ENCODE results near the gene HOMER2.

Gene HOMER2

DNA sequence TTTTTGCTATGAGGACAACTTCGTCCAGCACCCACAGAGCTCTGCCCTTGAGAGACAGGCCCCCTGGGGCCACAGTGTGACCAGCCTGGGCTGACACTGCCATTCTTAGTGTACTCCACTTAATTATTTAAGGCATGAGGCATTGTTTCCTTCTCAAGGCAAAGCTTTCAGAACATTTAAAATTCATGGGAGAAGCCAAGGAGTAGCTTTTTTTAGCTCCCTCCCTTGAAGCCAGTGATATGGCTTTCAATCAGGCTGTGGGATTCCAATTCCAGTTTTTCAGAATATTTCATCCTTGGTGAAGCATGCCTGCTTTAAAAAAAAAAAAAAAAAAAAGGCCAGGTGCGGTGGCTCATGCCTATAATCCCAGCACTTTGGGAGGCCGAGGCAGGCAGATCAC is 21.3 kb downstream of the HOMER2 start:
- FAIRE-seq, result no peak
- TF ChIP-seq, protein P1, sequence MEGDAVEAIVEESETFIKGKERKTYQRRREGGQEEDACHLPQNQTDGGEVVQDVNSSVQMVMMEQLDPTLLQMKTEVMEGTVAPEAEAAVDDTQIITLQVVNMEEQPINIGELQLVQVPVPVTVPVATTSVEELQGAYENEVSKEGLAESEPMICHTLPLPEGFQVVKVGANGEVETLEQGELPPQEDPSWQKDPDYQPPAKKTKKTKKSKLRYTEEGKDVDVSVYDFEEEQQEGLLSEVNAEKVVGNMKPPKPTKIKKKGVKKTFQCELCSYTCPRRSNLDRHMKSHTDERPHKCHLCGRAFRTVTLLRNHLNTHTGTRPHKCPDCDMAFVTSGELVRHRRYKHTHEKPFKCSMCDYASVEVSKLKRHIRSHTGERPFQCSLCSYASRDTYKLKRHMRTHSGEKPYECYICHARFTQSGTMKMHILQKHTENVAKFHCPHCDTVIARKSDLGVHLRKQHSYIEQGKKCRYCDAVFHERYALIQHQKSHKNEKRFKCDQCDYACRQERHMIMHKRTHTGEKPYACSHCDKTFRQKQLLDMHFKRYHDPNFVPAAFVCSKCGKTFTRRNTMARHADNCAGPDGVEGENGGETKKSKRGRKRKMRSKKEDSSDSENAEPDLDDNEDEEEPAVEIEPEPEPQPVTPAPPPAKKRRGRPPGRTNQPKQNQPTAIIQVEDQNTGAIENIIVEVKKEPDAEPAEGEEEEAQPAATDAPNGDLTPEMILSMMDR (IDR thresholded peaks at IDR 0.05; ENCODE audit: insufficient read depth, missing control alignments), result no peak

DNA sequence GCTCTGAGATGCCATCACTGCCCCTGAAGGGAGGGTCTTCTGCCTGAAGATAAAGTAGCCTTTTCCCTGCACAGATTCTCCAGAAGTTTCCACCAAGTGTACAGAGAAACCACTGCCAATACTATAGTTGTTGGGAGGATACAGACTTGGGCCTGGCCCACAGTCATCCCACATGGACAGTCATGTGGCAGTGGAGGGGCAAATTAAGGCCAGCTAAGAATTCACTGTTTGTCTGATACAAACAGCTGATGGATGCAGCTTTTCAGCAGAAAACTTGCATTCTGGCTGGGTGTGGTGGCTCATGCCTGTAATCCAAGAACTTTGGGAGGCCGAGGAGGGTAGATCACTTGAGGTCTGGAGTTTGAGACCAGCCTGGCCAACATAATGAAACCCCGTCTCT is 22.1 kb downstream of the HOMER2 start:
- FAIRE-seq (no peak), DNase-seq (ENCODE audit: insufficient read length, low spot score) (no peak)
- TF ChIP-seq, protein P1 (IDR thresholded peaks at IDR 0.05; ENCODE audit: insufficient read depth, missing control alignments), result no peak

More for the DNA sequence above, 21.3 kb downstream of the HOMER2 start:
- no peak for DNase-seq (ENCODE audit: insufficient read length, low spot score)

- TF ChIP-seq, protein P1 (IDR thresholded peaks at IDR 0.05; ENCODE audit: insufficient read depth, missing control alignments), result no peak
- FAIRE-seq (no peak), DNase-seq (ENCODE audit: insufficient read length, low spot score) (no peak)
Observed at GRCh38 chr15:82928711-82929110, 23.8 kb downstream of the HOMER2 start.

- no peak for DNase-seq (ENCODE audit: insufficient read length, low spot score)
- no peak for FAIRE-seq
- TF ChIP-seq, protein P1 (IDR thresholded peaks at IDR 0.05; ENCODE audit: insufficient read depth, missing control alignments), result no peak
Observed at GRCh38 chr15:82923744-82924143, 28.8 kb downstream of the HOMER2 start.

- no peak for FAIRE-seq
- TF ChIP-seq, protein P1 (IDR thresholded peaks at IDR 0.05; ENCODE audit: insufficient read depth, missing control alignments), result no peak
- no peak for DNase-seq (ENCODE audit: insufficient read length, low spot score)
Observed at GRCh38 chr15:82922737-82923136, 29.8 kb downstream of the HOMER2 start.

DNA sequence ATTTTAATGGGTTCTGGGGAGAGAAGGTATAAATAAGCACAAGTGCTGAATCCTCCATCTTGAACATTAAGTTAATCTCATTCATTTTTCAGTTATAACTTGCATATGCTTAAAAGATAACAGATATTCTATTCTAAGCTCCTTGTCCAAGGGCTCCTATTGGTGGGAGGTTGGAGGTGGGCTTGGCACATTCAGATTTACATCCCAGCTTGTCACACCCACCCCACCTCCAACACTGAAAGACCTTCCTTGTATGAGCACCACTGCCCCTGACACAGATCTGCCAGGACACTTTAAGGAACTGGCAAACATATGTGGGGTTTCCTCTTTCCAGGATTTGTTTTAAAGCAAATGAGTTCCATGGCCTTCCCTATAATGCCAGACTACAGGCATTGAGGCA is 30.6 kb downstream of the HOMER2 start:
- FAIRE-seq, result peak; percentile 74
- DNase-seq (ENCODE audit: insufficient read length, low spot score), result no peak
- TF ChIP-seq, protein P1 (IDR thresholded peaks at IDR 0.05; ENCODE audit: insufficient read depth, missing control alignments), result no peak

DNA sequence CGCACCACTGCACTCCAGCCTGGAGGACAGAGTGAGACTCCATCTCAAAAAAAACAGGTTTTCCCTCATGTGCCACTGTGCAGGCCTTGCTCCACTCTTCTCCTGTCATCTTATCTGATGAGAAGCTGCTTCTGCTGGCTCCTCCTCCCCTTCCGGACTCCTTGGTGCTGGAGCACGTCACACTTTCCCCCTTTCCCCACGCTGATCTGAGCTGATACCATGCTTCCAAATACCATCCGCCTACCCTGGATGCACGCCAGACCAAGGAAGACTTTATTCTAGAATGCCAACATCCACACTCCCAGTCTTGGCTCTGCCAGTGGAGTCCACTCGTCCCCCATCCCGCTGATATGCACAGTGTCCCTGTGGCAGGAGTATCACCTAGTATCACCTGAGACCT is 31.3 kb downstream of the HOMER2 start:
- FAIRE-seq (no peak), DNase-seq (ENCODE audit: insufficient read length, low spot score) (no peak)
- TF ChIP-seq, protein P1 (IDR thresholded peaks at IDR 0.05; ENCODE audit: insufficient read depth, missing control alignments), result no peak

Measured in D721Med (cell line).